NCI-H187 (cell line): ENCODE data around the gene EPHA3.

Source experiments
- DNase-seq, 2 experiments: peaks; one replicate each; lab custom pipeline; 2025; lab: John Stamatoyannopoulos, UW

The EPHA3 gene

DNA sequence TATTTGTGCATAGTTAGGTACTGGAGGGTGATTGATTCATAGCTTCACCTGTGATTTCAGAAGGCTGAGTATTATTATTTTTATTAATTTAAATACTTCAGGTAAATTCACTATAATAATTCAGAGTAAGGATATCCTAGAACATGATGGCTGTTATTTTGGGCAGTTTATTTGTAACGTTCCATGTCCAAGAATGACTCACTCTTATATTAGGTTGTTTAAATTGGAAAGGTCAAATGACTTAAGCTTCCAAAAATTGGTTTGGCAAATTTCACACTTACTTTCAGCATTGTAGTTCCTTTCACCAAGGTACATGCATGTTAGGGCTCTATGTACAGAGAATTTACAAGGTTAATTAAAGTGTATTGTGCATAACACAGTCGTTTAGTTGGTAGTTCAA, 120.2 kb downstream of the EPHA3 start:
- DNase-seq = no peak

DNA sequence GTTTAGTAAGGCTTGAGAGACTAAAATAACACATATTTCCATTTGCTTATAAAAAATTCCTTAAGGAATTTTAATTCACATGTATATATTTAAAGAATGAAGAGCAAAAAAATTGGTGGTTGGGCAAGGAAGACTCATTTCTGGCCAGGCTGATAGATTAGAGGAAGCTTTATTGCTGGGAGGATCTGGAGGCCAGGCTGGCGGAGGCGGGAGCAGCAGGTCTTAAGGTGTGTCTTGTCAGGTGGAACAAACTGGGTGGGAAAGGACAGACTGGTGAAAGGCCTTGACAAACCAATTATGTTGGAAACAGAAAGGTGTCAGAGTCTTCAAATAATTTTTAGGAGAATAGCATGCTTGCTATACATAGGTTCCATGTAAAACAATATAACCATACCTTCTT, 124.7 kb downstream of the EPHA3 start:
- no peak for DNase-seq

GRCh38 chr3:89234620-89235019, 127.2 kb downstream of the EPHA3 start:
- no peak for DNase-seq

- no peak for DNase-seq
Observed at GRCh38 chr3:89238846-89239245, 131.4 kb downstream of the EPHA3 start.

DNA sequence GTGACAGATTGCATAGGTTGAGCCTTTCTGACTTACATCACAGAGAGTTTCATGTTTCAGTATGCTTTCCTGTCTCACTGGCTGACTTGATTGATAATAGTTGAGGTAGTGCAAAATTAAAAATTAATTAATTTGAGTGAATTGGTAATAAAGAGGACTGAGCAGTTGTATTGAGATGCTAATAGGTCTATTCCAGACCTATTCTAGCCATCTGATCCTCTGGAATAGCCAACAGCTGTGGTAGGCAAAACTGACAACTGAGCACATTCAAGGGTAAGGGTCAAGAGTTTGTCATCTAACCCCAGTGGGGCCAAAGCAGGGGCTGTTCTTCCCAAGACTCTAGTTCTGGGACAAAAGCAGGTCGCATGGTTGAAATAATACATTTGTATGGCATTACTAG, 132.4 kb downstream of the EPHA3 start:
- DNase-seq = no peak

- no peak for DNase-seq
Observed at GRCh38 chr3:89245612-89246011, 138.2 kb downstream of the EPHA3 start.

- no peak for DNase-seq
Observed at GRCh38 chr3:89246326-89246725, 138.9 kb downstream of the EPHA3 start.

DNA sequence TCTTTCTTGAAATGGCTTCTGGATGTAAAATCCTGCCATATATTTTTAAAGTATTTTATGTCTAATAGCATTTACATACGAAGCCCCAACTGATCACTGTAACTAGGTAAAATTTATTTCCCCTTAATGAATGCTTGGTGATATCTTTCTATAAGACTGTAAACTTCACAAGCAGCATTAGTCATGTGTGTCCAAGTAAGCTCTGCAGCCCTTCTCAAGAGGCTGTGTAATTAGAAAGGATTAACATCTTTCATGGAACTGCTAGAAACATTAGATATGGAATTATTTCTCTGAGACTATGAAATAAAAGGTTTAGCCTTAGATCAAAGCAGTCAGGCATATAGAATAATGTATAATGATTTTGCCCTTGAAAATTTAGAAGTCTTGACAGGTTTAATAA, 143.3 kb downstream of the EPHA3 start:
- DNase-seq = no peak

- DNase-seq = no peak
Observed at GRCh38 chr3:89252016-89252415, 144.6 kb downstream of the EPHA3 start.

DNA sequence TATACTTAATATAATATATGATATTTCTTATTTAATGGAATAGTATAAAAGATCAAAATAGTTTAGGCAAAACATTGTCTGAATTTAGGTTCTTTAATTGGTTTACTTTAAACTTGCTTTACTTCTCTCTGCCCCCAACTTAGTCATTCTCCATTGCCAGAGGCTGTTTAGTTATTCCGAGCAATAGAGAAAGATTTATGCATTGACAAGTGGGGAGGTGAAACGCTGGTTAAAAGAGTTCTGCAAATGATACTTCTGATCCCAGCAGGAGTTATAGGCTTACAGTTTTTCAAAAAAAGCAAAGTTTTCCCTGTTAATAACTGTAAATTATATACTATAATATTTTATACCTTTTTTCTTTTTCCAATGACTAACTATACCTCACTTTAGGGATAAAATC, 145.4 kb downstream of the EPHA3 start:
- DNase-seq = no peak

DNA sequence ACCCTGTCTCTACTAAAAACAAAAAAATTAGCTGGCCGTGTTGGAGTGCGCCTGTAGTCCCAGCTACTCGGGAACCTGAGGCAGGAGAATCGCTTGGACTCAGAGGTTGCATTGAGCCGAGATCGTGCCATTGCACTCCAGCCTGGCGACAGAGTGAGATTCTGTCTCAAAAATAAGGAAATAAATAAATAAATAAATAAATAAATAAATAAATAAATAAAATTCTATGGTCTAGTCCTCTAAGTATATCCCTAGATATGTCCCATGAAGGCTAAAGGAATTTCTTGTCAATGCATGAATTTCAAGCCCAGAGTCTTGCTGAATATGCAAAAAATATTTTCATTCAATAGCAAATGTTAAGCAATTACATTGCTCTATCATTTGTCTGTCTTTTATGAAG, 149.0 kb downstream of the EPHA3 start:
- DNase-seq = no peak

GRCh38 chr3:89256882-89257281, 149.5 kb downstream of the EPHA3 start:
- no peak for DNase-seq

- DNase-seq = no peak
Observed at GRCh38 chr3:89260721-89261120, 153.3 kb downstream of the EPHA3 start.

GRCh38 chr3:89261673-89262072, 154.3 kb downstream of the EPHA3 start:
- no peak for DNase-seq

DNA sequence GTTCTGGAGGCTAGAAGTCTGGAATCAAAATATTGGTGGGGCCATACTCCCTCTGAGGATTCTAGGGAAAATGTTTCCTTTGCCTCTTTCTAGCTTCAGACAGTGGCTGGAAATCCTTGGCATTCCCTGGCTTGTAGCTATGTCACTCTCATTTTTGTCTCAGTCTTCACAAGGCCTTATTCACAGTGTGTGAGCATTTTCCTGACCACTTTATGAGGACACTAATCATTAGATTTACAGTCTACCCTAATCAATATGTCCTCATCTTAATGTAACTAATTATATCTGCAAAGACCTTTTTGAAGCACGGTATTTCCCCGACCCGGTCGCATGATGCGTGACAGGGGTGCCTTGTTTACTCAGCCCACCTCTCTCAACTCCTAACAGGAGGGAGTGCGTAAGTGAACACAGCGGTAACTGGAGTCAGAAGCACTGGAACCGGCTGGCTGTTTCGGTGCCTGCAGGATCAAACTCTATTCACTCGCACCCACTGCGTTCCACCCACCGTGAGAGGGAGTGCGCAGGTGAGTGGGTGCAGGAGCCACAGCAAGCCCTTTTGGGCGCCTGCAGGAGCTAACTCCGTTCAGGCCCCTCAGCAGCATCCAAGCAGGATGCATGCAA, 155.0 kb downstream of the EPHA3 start:
- no peak for DNase-seq

- DNase-seq = no peak
Observed at GRCh38 chr3:89264037-89264560, 156.7 kb downstream of the EPHA3 start.

DNA sequence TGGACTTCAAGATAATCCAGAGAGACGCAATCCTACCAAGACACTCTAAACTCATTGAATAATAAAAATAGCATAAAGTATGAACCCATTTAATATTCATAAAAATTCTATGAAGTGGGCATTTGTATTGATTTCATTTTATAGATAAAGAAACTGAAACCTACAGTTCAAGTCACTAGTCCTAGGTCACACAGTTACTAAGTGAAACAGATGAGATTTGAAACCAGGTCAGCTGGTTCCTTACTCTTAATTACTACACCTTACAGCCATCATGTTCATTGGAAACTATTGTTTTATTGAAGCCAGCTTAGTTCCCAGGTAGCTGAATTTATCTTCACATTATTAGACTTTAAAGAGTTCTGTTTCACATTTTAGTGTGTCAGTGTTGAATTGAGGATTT, 158.7 kb downstream of the EPHA3 start:
- no peak for DNase-seq

GRCh38 chr3:89268059-89268458, 160.6 kb downstream of the EPHA3 start:
- no peak for DNase-seq

DNA sequence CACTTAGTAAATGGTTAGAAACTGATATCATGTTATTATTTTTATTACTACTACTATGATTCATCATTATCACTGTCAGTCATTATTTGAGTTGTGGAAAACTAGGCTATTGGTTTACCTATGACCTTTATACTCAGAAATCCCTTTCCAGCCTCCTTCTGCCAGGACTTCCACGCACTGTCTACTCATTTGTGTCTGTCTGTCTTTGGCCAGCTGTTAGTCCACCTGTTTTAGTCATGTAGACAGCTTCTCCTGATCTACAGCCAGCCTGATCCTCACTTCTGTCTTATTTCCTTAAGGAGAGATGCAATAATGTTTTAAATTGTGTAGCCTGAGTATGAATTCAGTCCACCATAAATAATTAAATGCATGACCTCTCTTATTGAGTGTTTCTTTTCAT, 162.8 kb downstream of the EPHA3 start:
- DNase-seq = no peak

DNA sequence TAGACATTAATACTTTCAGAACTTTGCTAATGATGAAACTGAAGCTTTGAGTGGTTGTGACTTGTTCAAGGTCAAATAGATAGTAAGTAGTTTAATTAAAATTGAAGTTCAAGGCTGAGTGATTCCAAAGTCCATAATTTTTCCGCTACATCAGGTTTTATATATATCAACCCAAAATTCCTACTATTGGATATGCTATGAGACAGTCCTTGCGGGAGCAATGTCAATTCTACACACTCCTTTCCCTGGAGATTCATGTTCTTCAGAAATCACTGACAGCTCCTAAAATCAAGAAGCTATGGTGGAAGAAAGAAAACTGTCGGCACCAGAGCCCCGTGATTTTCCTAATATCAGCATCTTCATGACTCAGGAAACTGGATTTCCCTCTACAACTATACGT, 167.6 kb downstream of the EPHA3 start:
- DNase-seq = no peak

- DNase-seq = no peak
Observed at GRCh38 chr3:89276116-89276515, 168.7 kb downstream of the EPHA3 start.

DNA sequence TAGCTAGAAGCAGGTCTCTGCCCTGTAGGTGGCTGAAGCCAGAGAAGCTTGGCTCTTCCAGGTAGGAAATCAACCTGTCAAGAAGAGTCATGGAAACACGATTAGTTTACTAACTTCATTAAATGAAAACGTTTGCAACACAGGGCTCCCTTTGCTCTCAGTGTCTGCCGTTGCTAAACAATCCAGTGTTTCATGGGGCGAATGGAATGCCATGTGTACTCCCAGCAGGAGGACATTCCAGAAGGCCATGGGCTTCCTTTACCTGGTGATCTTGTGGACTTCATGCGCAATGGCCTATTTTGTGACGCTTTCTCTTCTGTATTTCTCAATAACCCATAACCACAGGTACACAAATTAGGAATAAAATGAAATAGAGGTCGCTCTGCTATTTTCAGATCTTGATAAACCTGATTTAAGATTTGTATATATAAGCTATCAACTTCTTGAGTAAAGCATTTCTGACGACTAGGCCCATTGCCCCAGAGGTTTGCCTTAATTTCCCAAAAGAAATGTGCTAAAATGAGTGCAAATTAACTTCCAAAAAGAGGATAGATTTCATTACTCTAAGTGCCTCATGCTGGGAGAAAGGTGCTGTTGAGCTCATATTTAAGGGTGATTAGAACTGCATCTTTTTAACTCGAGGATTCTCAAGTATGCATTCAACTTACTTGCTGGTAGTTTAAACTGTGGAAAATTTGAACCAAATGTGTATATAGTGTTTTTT, 171.0 kb downstream of the EPHA3 start:
- no peak for DNase-seq

- DNase-seq = no peak
Observed at GRCh38 chr3:89280301-89280700, 172.9 kb downstream of the EPHA3 start.
